Measurements from ENCODE around the gene MRPL28.

GRCh38 chr16:401468-402348, 31.4 kb upstream of the MRPL28 start, which contains the start of gene DECR2:
- TF ChIP-seq, protein P1, sequence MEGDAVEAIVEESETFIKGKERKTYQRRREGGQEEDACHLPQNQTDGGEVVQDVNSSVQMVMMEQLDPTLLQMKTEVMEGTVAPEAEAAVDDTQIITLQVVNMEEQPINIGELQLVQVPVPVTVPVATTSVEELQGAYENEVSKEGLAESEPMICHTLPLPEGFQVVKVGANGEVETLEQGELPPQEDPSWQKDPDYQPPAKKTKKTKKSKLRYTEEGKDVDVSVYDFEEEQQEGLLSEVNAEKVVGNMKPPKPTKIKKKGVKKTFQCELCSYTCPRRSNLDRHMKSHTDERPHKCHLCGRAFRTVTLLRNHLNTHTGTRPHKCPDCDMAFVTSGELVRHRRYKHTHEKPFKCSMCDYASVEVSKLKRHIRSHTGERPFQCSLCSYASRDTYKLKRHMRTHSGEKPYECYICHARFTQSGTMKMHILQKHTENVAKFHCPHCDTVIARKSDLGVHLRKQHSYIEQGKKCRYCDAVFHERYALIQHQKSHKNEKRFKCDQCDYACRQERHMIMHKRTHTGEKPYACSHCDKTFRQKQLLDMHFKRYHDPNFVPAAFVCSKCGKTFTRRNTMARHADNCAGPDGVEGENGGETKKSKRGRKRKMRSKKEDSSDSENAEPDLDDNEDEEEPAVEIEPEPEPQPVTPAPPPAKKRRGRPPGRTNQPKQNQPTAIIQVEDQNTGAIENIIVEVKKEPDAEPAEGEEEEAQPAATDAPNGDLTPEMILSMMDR (IDR thresholded peaks at IDR 0.05) = peak in 4 of 6 experiments; percentile 35 to 57 (median 49)
- TF ChIP-seq POLR2A (IDR thresholded peaks at IDR 0.05) = peak; percentile 68 to 85
